Retinal pigment epithelial cell (primary cell): Measurements from ENCODE around the gene GAS6.

Experiments used
- DNase-seq: peaks from one replicate; pipeline ENCODE4 v3.0.0-alpha.2; 2010; ENCODE audit warnings: low read depth
- H3K4me3 ChIP-seq: 2 replicates; pipeline ENCODE4 v1.5.1; 2011; ENCODE audit warnings: mild to moderate bottlenecking, low read length, control low read depth, moderate library complexity
- CTCF ChIP-seq: conservative IDR thresholded peaks from 2 replicates; pipeline ENCODE4 v1.5.1; 2011; ENCODE audit warnings: low read depth, low read length, control low read depth, inconsistent platforms

The GAS6 gene

GRCh38 chr13:113882267-113882630 is 18.4 kb upstream of the GAS6 start:
- no peak overlapping the region for H3K4me3 ChIP-seq
- TF ChIP-seq CTCF = no peak
- DNase-seq = no peak

DNA sequence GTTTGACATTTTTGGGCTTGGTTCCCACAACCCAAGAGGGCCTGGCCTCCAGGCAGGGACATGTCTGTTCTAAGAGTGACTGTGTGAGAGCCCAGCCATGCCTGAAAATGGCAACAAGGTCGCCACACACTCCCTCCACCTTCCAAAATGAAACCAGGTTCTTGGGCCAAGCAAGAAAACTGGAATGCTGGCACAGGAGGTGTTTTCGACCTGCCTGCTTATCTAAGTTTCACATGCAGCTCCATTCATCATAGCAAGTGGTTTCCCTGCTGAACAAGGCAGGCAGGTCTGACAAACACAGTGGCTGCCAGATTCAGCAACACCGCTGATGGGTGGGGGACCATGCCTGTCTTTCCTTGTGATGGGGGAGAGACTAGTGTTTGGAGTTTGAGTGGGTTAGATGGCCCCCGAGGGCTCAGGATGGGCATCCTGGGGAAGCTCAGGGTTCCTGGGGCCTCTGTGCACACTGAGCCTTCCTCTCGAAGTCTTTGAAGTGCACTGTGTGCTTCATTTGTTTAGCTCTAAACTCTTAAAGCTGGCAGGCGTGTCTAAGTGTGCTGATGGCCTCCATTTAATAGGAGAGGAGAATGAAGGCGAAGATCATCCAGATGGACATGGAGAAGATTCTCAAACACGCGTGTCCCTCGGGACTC is 17.9 kb upstream of the GAS6 start:
- no peak for TF ChIP-seq CTCF
- DNase-seq = no peak
- no peak overlapping the region for H3K4me3 ChIP-seq

DNA sequence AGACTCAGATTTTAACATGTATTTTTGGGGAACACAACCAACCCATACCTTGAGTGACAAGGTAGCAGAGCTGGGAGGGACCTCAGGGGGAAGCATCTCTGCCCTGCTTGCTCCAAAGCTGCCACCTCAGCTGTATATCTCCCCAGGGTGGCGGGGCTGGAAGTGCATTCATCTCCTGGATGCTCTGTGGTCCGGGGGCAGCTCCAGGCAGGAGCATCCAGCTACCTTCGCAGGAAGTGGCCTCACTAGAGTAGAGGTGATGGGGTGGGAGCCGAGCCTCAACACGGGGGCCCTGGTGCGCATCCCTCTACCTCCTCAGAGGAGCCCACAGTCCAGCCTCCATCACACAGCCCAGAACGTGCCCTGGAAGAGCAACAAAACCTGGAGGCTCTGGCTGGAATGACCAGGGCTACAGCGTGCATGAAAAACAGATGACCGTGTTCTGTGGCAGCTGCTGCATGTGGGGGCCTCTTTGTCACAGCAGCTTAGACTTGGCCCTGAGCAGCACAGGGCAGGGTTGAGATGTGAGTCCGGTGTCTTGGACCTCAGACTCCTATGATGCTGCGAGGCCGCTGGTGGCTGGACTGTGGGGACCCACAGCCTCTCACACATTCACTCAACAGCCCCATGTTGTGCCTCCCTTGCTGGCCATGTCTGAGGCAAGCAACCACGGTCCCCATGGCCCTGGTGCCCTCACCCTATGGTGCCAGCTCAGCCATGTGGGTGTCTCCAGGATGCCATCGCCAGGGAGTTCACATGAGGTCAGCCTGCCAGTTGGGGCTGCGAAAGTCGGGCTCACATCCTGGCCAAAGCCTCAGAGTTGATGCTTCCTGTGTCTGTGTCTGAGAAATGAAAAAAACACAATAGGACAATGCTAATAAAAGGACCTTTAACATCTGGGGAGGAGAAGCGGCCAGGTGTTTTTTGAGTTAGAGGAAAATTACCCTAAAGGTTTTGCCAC is 17.1 kb upstream of the GAS6 start:
- DNase-seq = no peak
- TF ChIP-seq CTCF = no peak

GRCh38 chr13:113879494-113880360 is 15.9 kb upstream of the GAS6 start:
- no peak for TF ChIP-seq CTCF
- no peak overlapping the region for H3K4me3 ChIP-seq
- DNase-seq = no peak

More for the DNA sequence above, 17.1 kb upstream of the GAS6 start:
- H3K4me3 ChIP-seq = no peak overlapping the region

GRCh38 chr13:113879017-113879416 is 15.1 kb upstream of the GAS6 start:
- no peak for DNase-seq

More at GRCh38 chr13:113879017-113879416, 15.1 kb upstream of the GAS6 start:
- no peak for TF ChIP-seq CTCF
- no peak overlapping the region for H3K4me3 ChIP-seq
